MCF 10A (cell line): ENCODE measurements around the gene MRPS27. TPM values are rescaled to one million over a fixed set of nuclear protein-coding genes. Genes with fewer than 3 reads are reported as not detected.

Experiments
- BruUV-seq: library from RNA; stranded (reverse); fragments of 400-500 nt; replicated peaks from 2 replicates; lab custom pipeline; 2021; lab: Mats Ljungman, UMichigan
- CTCF ChIA-PET: fragments of 300-600 bp; sonication (Branson Sonifier 250); formaldehyde crosslinking; extraction: SDS; loops from one replicate; lab custom pipeline; 2021; ENCODE audit warnings: antibody characterized with exemption, inconsistent platforms; lab: Yijun Ruan, JAX
- POLR2A ChIA-PET: fragments of 300-600, 350-650 bp; sonication (Branson Sonifier 250); formaldehyde crosslinking; extraction: SDS; loops from one replicate; lab custom pipeline; 2020; ENCODE audit warnings: antibody characterized with exemption, inconsistent platforms; lab: Yijun Ruan, JAX
- DNase-seq: peaks from one replicate; pipeline ENCODE4 v3.0.0-alpha.2; 2018; ENCODE audit not compliant: unreplicated experiment
- H3K27ac Mint-ChIP-seq: one replicate; pipeline ENCODE4 v1.8.0; 2022; ENCODE audit warnings: mild to moderate bottlenecking, low read depth, mixed read lengths; ENCODE audit not compliant: unreplicated experiment
- H3K27me3 Mint-ChIP-seq: one replicate; pipeline ENCODE4 v1.8.0; 2022; ENCODE audit warnings: mixed read lengths; ENCODE audit not compliant: insufficient read depth, unreplicated experiment
- H3K36me3 Mint-ChIP-seq: one replicate; pipeline ENCODE4 v1.8.0; 2022; ENCODE audit warnings: mild to moderate bottlenecking, moderate library complexity, mixed read lengths; ENCODE audit not compliant: insufficient read depth, unreplicated experiment
- H3K4me1 Mint-ChIP-seq: one replicate; pipeline ENCODE4 v1.8.0; 2022; ENCODE audit warnings: mixed read lengths; ENCODE audit not compliant: insufficient read depth, unreplicated experiment
- H3K4me3 Mint-ChIP-seq: one replicate; pipeline ENCODE4 v1.8.0; 2022; ENCODE audit warnings: mild to moderate bottlenecking, moderate library complexity, mixed read lengths; ENCODE audit not compliant: unreplicated experiment
- H3K9me3 Mint-ChIP-seq: one replicate; pipeline ENCODE4 v1.8.0; 2022; ENCODE audit warnings: mixed read lengths; ENCODE audit not compliant: unreplicated experiment
- intact Hi-C: fragments of 100-400 bp; cut with micrococcal nuclease; formaldehyde crosslinking; loops from 2 replicates; pipeline ENCODE4 v1.14.1; 2022
- total RNA-seq: library from RNA; stranded (reverse); gene quantifications from 2 replicates; pipeline ENCODE4 v1.2.3, GENCODE V29; 2022
- TF ChIP-seq, protein P1 (sequence below): fragments of 200-600 bp; IDR thresholded peaks from one replicate; pipeline ENCODE4 v1.8.0; 2022; ENCODE audit warnings: antibody characterized with exemption, mild to moderate bottlenecking; ENCODE audit not compliant: unreplicated experiment

Gene MRPS27
- total RNA-seq, 1 experiment from 2014 or later = 68.5 TPM

DNA sequence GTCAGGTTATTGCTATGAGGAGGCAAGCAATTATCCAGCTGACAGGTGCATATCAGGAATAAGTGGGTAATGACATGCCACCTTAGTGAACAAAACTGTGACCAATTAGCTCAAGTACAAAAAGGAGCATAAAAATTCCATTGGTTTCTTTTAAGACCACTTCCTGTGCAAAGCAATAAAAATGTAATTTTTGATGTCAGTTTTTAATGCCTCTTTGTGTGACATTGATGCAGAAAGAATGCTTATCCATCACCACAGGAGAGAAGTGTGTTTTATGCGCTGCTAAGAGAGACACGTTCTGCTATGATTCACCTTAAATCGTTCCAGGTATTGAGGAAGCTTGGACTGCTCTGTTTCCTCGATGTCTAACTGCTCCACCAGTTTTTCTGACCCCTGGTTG, 96.7 kb downstream of the MRPS27 start:
- H3K27me3 Mint-ChIP-seq = no peaks in the 10 kb centered on the region
- intact Hi-C loops = no loop called here
- DNase-seq = no peak
- CTCF ChIA-PET = interaction anchor here (1.1 to 1.7 kb wide), 2 partner anchors 9 to 19 kb away, joined by 3 read pairs; no protein-coding TSS in a partner anchor
- no peaks in the 10 kb centered on the region for H3K9me3 Mint-ChIP-seq
- H3K4me3 Mint-ChIP-seq = no peak overlapping the region
- no peaks in the 10 kb centered on the region for H3K4me1 Mint-ChIP-seq
- TF ChIP-seq, protein P1, sequence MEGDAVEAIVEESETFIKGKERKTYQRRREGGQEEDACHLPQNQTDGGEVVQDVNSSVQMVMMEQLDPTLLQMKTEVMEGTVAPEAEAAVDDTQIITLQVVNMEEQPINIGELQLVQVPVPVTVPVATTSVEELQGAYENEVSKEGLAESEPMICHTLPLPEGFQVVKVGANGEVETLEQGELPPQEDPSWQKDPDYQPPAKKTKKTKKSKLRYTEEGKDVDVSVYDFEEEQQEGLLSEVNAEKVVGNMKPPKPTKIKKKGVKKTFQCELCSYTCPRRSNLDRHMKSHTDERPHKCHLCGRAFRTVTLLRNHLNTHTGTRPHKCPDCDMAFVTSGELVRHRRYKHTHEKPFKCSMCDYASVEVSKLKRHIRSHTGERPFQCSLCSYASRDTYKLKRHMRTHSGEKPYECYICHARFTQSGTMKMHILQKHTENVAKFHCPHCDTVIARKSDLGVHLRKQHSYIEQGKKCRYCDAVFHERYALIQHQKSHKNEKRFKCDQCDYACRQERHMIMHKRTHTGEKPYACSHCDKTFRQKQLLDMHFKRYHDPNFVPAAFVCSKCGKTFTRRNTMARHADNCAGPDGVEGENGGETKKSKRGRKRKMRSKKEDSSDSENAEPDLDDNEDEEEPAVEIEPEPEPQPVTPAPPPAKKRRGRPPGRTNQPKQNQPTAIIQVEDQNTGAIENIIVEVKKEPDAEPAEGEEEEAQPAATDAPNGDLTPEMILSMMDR = no peak
- H3K36me3 Mint-ChIP-seq = peaks cover 87% of the 10 kb centered on the region
- no TSS peak for BruUV-seq
- POLR2A ChIA-PET = interaction anchor here (0.7 kb wide), 1 partner anchor 88 kb away, joined by 3 read pairs; no protein-coding TSS in a partner anchor
- no peak overlapping the region for H3K27ac Mint-ChIP-seq

DNA sequence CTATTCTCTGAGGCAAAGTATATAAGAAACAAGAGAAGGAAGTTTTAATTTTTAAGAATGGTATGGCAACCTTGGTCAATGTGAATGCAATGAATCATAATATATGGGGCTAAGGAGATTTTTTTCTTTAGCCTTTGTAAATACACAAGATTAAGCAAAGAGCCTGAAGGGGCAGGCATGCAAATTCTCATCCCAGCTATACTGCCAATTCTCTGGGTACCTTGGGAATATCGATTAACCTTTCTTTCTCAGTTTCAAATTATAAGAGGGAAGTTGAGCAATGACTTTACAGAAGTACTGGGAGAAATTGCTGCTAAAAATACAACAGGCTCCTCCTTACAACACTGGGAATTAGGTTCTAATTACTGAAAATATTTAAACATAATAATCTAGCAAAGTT, 97.5 kb downstream of the MRPS27 start:
- no TSS peak for BruUV-seq
- H3K9me3 Mint-ChIP-seq = no peaks in the 10 kb centered on the region
- intact Hi-C loops = no loop called here
- H3K27ac Mint-ChIP-seq = no peak overlapping the region
- ChIA-PET POLR2A (no interaction called here), CTCF (interaction anchor here (1.1 to 1.7 kb wide), 2 partner anchors 10 to 20 kb away, joined by 3 read pairs; no protein-coding TSS in a partner anchor)
- H3K27me3 Mint-ChIP-seq = no peaks in the 10 kb centered on the region
- H3K4me3 Mint-ChIP-seq = no peak overlapping the region
- H3K36me3 Mint-ChIP-seq = peaks cover 87% of the 10 kb centered on the region
- no peak for DNase-seq
- no peaks in the 10 kb centered on the region for H3K4me1 Mint-ChIP-seq
- TF ChIP-seq, protein P1 = no peak

- no peaks in the 10 kb centered on the region for H3K27me3 Mint-ChIP-seq
- H3K36me3 Mint-ChIP-seq = peaks cover 87% of the 10 kb centered on the region
- no peaks in the 10 kb centered on the region for H3K9me3 Mint-ChIP-seq
- ChIA-PET CTCF (interaction anchor here (0.5 kb wide), 1 partner anchor 259 kb away, joined by 5 read pairs; no protein-coding TSS in a partner anchor), POLR2A (no interaction called here)
- TF ChIP-seq, protein P1 = no peak
- no TSS peak for BruUV-seq
- no peaks in the 10 kb centered on the region for H3K4me1 Mint-ChIP-seq
- no peak overlapping the region for H3K27ac Mint-ChIP-seq
- intact Hi-C loops = no loop called here
- no peak for DNase-seq
- no peak overlapping the region for H3K4me3 Mint-ChIP-seq
These were observed 98.5 kb downstream of the MRPS27 start for GRCh38 chr5:72221541-72221940.

GRCh38 chr5:72221099-72221498, 98.9 kb downstream of the MRPS27 start:
- H3K4me1 Mint-ChIP-seq = no peaks in the 10 kb centered on the region
- no TSS peak for BruUV-seq
- TF ChIP-seq, protein P1 = no peak
- no peaks in the 10 kb centered on the region for H3K27me3 Mint-ChIP-seq
- ChIA-PET POLR2A (no interaction called here), CTCF (no interaction called here)
- DNase-seq = no peak
- H3K4me3 Mint-ChIP-seq = no peak overlapping the region
- H3K27ac Mint-ChIP-seq = no peak overlapping the region
- intact Hi-C loops = no loop called here
- no peaks in the 10 kb centered on the region for H3K9me3 Mint-ChIP-seq
- peaks cover 87% of the 10 kb centered on the region for H3K36me3 Mint-ChIP-seq
